KMS-11 (cell line): ENCODE results near the gene GPR137B.

Experiments
- H2AFZ ChIP-seq: fragments of 200-600 bp; sonication (generic); 2 replicates; pipeline ENCODE4 v1.6.1; 2016; ENCODE audit warnings: antibody characterized with exemption, mixed run types, low read depth
- H3K27ac ChIP-seq: fragments of 200-600 bp; sonication (generic); 2 replicates; pipeline ENCODE4 v1.6.1; 2016; ENCODE audit warnings: mild to moderate bottlenecking, mixed run types
- H3K27me3 ChIP-seq: fragments of 200-600 bp; sonication (generic); 2 replicates; pipeline ENCODE4 v1.6.1; 2017; ENCODE audit warnings: mild to moderate bottlenecking, low read depth, mixed run types, moderate library complexity; ENCODE audit not compliant: insufficient read depth
- H3K36me3 ChIP-seq: fragments of 200-600 bp; sonication (generic); 2 replicates; pipeline ENCODE4 v1.6.1; 2017; ENCODE audit warnings: mild to moderate bottlenecking, mixed run types; ENCODE audit not compliant: insufficient read depth
- H3K4me1 ChIP-seq: fragments of 200-600 bp; sonication (generic); 2 replicates; pipeline ENCODE4 v1.6.1; 2016; ENCODE audit warnings: mild to moderate bottlenecking, low read depth, mixed run types; ENCODE audit not compliant: poor library complexity, severe bottlenecking
- H3K4me2 ChIP-seq: fragments of 200-600 bp; sonication (generic); 2 replicates; pipeline ENCODE4 v1.7.0; 2016; ENCODE audit warnings: mild to moderate bottlenecking, mixed run types
- H3K4me3 ChIP-seq: fragments of 200-600 bp; sonication (generic); IDR thresholded peaks from 2 replicates; pipeline ENCODE4 v1.6.1; 2017; ENCODE audit warnings: low read depth, low read length, mixed read lengths; ENCODE audit not compliant: insufficient read depth
- H3K79me2 ChIP-seq: fragments of 200-600 bp; sonication (generic); 2 replicates; pipeline ENCODE4 v1.6.1; 2016; ENCODE audit warnings: low read depth, mixed run types; ENCODE audit not compliant: insufficient read depth
- H3K9ac ChIP-seq: fragments of 200-600 bp; sonication (generic); 2 replicates; pipeline ENCODE4 v1.6.1; 2016; ENCODE audit warnings: mild to moderate bottlenecking, mixed run types
- H4K20me1 ChIP-seq: fragments of 200-600 bp; sonication (generic); 2 replicates; pipeline ENCODE4 v1.6.1; 2016; ENCODE audit warnings: mild to moderate bottlenecking, mixed run types; ENCODE audit not compliant: insufficient read depth
- TF ChIP-seq, protein P1 (sequence below): fragments of 200-600 bp; sonication (generic); conservative IDR thresholded peaks from 2 replicates; pipeline ENCODE4 v1.6.1; 2017; ENCODE audit warnings: low read depth, mild to moderate bottlenecking, antibody characterized with exemption, low read length, moderate library complexity, mixed read lengths

The GPR137B gene

DNA sequence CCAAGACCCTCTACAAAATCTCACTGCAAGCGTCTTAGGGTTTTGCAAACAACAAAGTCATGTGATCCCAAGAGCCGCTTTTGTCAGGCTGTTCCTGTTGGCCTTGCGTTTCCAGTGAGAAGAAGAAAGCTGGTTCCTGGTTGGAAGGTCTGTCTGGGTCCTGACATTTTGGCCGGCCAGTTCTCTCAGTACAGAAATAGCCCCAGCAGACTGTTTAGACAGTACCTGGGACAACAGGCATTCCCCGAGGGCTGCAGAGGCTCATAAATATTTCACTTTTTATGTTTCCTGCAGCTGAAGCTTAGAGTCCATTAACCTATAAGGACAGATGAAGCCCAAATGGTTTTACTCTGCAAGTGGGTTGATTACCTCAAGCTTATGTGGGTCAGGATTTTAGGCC lies 8.6 kb downstream of the GPR137B start:
- Histone ChIP-seq H3K79me2 (no peaks in the 10 kb centered on the region), H3K36me3 (no peaks in the 10 kb centered on the region)

GRCh38 chr1:236151739-236152424 lies 9.5 kb downstream of the GPR137B start:
- H3K9ac ChIP-seq: no peak overlapping the region
- H3K27me3 ChIP-seq: no peaks in the 10 kb centered on the region
- H3K36me3 ChIP-seq: no peaks in the 10 kb centered on the region
- H3K4me1 ChIP-seq: no peaks in the 10 kb centered on the region
- H3K79me2 ChIP-seq: no peaks in the 10 kb centered on the region
- TF ChIP-seq, protein P1, sequence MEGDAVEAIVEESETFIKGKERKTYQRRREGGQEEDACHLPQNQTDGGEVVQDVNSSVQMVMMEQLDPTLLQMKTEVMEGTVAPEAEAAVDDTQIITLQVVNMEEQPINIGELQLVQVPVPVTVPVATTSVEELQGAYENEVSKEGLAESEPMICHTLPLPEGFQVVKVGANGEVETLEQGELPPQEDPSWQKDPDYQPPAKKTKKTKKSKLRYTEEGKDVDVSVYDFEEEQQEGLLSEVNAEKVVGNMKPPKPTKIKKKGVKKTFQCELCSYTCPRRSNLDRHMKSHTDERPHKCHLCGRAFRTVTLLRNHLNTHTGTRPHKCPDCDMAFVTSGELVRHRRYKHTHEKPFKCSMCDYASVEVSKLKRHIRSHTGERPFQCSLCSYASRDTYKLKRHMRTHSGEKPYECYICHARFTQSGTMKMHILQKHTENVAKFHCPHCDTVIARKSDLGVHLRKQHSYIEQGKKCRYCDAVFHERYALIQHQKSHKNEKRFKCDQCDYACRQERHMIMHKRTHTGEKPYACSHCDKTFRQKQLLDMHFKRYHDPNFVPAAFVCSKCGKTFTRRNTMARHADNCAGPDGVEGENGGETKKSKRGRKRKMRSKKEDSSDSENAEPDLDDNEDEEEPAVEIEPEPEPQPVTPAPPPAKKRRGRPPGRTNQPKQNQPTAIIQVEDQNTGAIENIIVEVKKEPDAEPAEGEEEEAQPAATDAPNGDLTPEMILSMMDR: no peak
- H2AFZ ChIP-seq: no peak overlapping the region
- H4K20me1 ChIP-seq: no peaks in the 10 kb centered on the region
- H3K27ac ChIP-seq: no peak overlapping the region
- no peak overlapping the region for H3K4me3 ChIP-seq
- H3K4me2 ChIP-seq: no peak overlapping the region

More for the DNA sequence above, 8.6 kb downstream of the GPR137B start:
- Histone ChIP-seq H3K9ac (no peak overlapping the region), H3K27me3 (no peaks in the 10 kb centered on the region), H3K4me2 (no peak overlapping the region), H2AFZ (no peak overlapping the region), H3K27ac (no peak overlapping the region), H4K20me1 (no peaks in the 10 kb centered on the region), H3K4me1 (no peaks in the 10 kb centered on the region), H3K4me3 (no peak overlapping the region)
- TF ChIP-seq, protein P1: no peak

DNA sequence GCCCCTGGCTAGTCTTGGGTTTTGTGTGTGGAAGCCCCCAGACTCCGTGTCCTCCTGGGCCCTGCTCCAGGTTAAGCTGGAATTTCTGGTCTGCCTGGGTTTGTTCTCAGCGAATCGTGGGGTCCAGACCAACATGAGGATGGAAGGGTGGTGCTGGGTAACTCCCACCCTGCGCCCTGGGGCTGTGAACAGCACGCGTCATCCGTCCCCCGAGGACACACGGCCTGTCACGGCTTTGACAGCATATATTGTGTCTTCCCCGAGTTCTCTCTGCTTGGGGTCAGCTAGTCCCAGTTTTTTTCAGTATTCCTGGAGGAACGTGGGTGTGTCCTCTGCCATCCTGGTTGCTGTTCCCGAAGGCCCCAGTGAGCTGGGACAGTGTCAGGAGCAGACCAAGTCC lies 11.8 kb downstream of the GPR137B start:
- no peaks in the 10 kb centered on the region for H4K20me1 ChIP-seq
- no peaks in the 10 kb centered on the region for H3K4me1 ChIP-seq
- H3K4me3 ChIP-seq: no peak overlapping the region
- no peak overlapping the region for H3K9ac ChIP-seq
- no peak overlapping the region for H3K4me2 ChIP-seq
- TF ChIP-seq, protein P1: no peak
- H3K27me3 ChIP-seq: no peaks in the 10 kb centered on the region
- H3K79me2 ChIP-seq: no peaks in the 10 kb centered on the region
- H2AFZ ChIP-seq: no peak overlapping the region
- no peaks in the 10 kb centered on the region for H3K36me3 ChIP-seq
- H3K27ac ChIP-seq: no peak overlapping the region

- Histone ChIP-seq H4K20me1 (no peaks in the 10 kb centered on the region), H3K4me2 (no peak overlapping the region), H3K9ac (no peak overlapping the region), H3K27ac (no peak overlapping the region), H3K4me3 (no peak overlapping the region), H3K4me1 (no peaks in the 10 kb centered on the region), H3K36me3 (no peaks in the 10 kb centered on the region), H3K27me3 (no peaks in the 10 kb centered on the region), H2AFZ (no peak overlapping the region), H3K79me2 (no peaks in the 10 kb centered on the region)
- TF ChIP-seq, protein P1: no peak
These were observed 12.5 kb downstream of the GPR137B start for GRCh38 chr1:236154671-236155398.
